LNCAP (cell line): Measurements from ENCODE around the gene SCP2.

Source experiments
- TF ChIP-seq, protein P1 (sequence below): fragments of 450-650 bp; IDR thresholded peaks from 2 replicates; pipeline ENCODE4 v1.5.1; 2017; ENCODE audit warnings: mild to moderate bottlenecking

The SCP2 gene

DNA sequence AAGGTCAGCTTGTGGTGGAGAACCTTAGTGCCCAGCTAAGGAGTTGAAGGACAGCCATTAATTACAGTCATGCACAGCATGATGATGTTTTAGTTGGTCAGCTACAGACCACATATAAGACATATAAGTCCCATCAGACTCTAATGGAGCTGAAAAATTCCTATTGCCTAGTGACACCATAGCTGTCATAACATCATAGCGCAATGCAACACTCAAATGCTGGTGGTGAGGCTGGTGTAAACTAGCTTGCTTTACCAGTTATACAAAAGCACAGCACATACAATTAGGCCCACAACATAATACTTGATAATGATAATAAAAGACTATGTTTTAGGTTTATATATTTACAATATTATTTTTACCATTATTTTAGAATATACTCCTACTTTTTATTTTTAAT is 9.5 kb upstream of the SCP2 start:
- TF ChIP-seq, protein P1, sequence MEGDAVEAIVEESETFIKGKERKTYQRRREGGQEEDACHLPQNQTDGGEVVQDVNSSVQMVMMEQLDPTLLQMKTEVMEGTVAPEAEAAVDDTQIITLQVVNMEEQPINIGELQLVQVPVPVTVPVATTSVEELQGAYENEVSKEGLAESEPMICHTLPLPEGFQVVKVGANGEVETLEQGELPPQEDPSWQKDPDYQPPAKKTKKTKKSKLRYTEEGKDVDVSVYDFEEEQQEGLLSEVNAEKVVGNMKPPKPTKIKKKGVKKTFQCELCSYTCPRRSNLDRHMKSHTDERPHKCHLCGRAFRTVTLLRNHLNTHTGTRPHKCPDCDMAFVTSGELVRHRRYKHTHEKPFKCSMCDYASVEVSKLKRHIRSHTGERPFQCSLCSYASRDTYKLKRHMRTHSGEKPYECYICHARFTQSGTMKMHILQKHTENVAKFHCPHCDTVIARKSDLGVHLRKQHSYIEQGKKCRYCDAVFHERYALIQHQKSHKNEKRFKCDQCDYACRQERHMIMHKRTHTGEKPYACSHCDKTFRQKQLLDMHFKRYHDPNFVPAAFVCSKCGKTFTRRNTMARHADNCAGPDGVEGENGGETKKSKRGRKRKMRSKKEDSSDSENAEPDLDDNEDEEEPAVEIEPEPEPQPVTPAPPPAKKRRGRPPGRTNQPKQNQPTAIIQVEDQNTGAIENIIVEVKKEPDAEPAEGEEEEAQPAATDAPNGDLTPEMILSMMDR, result no peak

DNA sequence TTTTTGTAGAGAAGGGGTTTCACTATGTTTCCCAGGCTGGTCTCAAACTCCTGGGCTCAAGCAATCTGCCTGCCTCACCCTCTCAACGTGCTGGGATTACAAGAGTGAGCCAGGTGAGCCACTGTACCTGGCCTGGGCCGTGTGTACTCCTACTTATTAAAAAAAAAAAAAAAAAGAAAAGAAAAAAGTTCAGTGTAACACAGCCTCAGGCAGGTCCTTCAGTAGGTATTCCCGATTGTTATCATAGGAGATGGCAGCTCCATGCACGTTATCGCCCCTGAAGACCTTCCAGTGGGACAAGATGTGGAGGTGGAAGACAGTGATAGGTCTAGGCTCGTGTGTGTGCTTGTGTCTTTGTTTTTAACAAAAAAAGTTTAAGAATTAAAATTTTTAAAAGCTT is 8.9 kb upstream of the SCP2 start:
- TF ChIP-seq, protein P1, result no peak

DNA sequence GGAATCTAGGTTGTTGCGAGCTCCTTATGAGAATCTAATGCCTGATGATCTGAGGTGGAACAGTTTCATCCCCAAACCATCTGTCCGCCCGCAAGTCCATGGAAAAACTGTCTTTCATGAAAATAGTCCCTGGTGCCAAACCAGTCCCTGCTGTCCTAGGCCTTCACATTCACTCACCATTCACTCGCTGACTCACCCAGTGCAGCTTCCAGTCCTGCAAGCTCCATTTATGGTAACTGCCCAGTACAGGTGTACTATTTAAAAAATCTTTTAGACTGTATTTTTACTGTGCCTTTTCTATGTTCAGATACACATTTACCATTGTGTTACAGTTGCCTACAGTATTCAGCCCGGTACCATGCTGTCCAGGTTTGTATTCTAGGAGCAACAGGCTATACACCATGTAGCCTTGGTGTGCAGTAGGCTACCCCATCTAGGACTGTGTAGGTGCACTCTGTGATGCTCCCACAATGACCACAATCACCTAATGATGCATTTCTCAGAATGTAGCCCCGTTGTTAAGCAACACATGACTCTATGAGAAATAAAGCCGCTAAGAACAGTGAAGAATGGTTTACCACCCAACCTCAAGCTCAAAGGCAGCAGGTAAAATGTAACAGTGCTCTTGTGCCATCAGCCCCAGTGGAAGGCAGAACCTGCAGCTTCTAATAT is 7.9 kb upstream of the SCP2 start:
- TF ChIP-seq, protein P1, result no peak

DNA sequence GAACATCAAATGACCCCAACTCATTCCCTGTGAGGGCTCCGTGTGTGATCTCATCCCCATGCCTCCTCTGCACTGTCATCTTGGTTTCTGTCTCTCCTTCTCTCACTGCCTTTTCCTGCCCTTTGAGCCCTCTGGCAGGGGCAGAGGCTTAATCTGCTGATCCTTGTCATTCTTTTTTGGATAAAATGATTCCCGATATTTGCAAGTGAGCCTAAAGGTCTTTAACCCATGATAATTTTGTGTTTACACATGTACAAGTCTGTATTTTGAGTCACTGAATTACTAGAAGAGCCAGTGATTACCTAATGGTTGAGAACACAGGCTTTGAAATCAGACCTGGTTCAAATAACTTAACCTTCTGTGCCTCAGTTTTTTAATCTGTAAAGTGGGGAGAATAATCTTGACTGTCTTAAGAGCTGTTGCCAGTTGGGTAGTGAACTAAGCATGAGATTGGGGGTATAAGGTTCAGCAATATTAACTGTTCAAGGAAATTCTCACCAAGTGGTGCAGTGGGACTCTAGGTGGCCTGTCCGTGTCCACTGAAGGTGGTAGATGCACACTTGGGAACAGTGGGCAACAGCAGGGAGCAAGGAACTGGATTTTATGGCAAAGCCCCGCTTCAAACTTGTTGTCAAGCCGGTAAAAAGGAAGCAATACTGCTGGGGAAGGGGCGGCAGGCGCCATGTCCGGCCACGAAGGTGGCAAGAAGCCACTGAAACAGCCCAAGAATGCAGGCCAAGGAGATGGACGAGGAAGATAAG is 7.2 kb upstream of the SCP2 start:
- TF ChIP-seq, protein P1, result no peak

DNA sequence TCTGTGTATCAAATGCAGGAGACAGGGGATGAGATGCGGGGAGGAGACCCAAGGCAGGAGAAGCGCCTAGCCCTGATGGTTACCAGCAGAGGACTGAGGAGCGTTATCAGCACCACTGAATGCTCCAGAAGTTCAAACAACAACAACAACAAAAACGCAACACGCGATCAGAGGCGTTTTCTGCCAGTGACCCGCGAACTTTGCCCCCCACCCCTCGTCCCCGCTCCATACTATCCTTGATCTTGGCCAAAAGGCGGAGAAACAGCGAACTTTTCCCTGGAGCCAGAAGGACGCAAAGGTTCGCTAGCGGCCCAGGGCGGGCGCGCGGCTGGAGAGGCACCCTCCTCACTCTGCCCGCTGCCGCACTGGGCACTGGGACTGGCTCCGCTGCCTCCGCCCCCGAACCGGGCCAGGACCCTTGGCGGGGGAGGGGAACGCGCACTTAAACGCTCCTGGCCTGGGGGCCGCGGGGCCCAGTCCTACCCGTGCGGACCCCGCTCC is 6.2 kb upstream of the SCP2 start:
- TF ChIP-seq, protein P1, result no peak

DNA sequence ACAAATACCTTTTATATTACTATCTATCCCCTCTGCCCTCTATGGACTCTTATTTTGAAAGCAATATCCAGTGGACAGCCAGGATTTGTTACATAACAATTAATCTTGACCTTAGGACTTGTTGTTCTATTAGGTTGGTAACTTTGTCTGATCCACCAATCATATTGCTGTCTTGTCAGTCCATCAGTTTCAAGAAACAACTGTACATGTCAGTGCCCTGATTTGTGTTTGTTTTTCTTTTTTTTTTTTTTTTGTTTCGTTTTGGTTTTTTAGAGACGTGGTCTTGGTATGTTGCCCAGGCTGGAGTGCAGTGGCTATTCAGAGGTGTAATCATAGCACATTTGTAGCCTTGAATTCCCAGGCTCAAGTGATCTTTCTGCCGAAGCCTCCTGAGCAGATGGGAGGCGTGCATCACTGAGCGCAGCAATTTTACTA is 1.5 kb upstream of the SCP2 start:
- TF ChIP-seq, protein P1, result no peak

DNA sequence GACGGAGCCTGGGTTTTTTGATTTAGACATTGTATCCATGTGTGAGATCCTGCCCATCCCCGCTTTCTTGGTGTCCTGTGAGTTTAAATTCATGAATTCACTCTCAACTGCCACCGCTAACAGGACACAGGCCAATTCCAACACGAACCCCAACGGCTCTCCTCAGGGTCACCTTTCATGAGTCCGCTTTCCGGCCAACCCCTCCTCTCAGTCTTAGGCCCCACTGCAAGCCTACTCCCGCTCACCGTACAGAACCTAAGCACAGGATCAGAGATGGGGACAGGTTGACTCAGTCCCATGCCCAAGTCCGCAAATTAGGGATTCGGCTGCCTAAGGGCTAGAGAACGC is 238 bp upstream of the SCP2 start:
- TF ChIP-seq, protein P1, result no peak
